ENCODE data around the gene TSHR. TPM values are rescaled to one million over a fixed set of nuclear protein-coding genes. Genes with fewer than 3 reads are reported as not detected.

Gene TSHR
- total RNA-seq, 1 donor from 2014 or later: not detected

- POLR2A ChIA-PET: no interaction called here
- CTCF ChIA-PET: no interaction called here
- TF ChIP-seq CTCF (IDR thresholded peaks at IDR 0.05): no peak
- no peak for ATAC-seq (ENCODE audit: low read depth)
- no peaks in the 10 kb centered on the region for H3K4me1 Mint-ChIP-seq
- no peak for DNase-seq
- intact Hi-C loops (cut with micrococcal nuclease): no loop called here
- H3K27me3 Mint-ChIP-seq: no peaks in the 10 kb centered on the region
- H3K9me3 Mint-ChIP-seq: peaks cover 4% of the 10 kb centered on the region
- H3K4me3 Mint-ChIP-seq: no peak overlapping the region
- H3K27ac Mint-ChIP-seq: no peak overlapping the region
- H3K36me3 Mint-ChIP-seq (ENCODE audit: low read depth): no peaks in the 10 kb centered on the region
Measured at GRCh38 chr14:81153187-81153586, 197.8 kb downstream of the TSHR start.

GRCh38 chr14:81157431-81157830 lies 202.0 kb downstream of the TSHR start:
- TF ChIP-seq CTCF (IDR thresholded peaks at IDR 0.05): no peak
- ChIA-PET POLR2A (no interaction called here), CTCF (no interaction called here)
- no peak overlapping the region for H3K4me3 Mint-ChIP-seq
- ATAC-seq (ENCODE audit: low read depth) (no peak), DNase-seq (no peak)
- H3K27ac Mint-ChIP-seq: no peak overlapping the region
- H3K27me3 Mint-ChIP-seq: no peaks in the 10 kb centered on the region
- intact Hi-C loops (cut with micrococcal nuclease): no loop called here
- H3K9me3 Mint-ChIP-seq: no peaks in the 10 kb centered on the region
- no peaks in the 10 kb centered on the region for H3K36me3 Mint-ChIP-seq (ENCODE audit: low read depth)
- no peaks in the 10 kb centered on the region for H3K4me1 Mint-ChIP-seq

- DNase-seq (no peak), ATAC-seq (ENCODE audit: low read depth) (no peak)
- H3K4me3 Mint-ChIP-seq: no peak overlapping the region
- CTCF ChIA-PET: no interaction called here
- H3K36me3 Mint-ChIP-seq (ENCODE audit: low read depth): no peaks in the 10 kb centered on the region
- no peak for TF ChIP-seq CTCF (IDR thresholded peaks at IDR 0.05)
- no peak overlapping the region for H3K27ac Mint-ChIP-seq
- intact Hi-C loops (cut with micrococcal nuclease): no loop called here
- H3K27me3 Mint-ChIP-seq: no peaks in the 10 kb centered on the region
- H3K9me3 Mint-ChIP-seq: peaks cover 2% of the 10 kb centered on the region
- POLR2A ChIA-PET: no interaction called here
- H3K4me1 Mint-ChIP-seq: peaks cover 6% of the 10 kb centered on the region
Measured at GRCh38 chr14:81161088-81161487, 205.7 kb downstream of the TSHR start.

- no peak overlapping the region for H3K27ac Mint-ChIP-seq
- no peak for TF ChIP-seq CTCF (IDR thresholded peaks at IDR 0.05)
- ATAC-seq (ENCODE audit: low read depth): no peak
- ChIA-PET CTCF (interaction anchor here (0.9 kb wide), 1 partner anchor 8 kb away, joined by 4 read pairs; no protein-coding TSS in a partner anchor), POLR2A (no interaction called here)
- no peaks in the 10 kb centered on the region for H3K36me3 Mint-ChIP-seq (ENCODE audit: low read depth)
- intact Hi-C loops (cut with micrococcal nuclease): no loop called here
- H3K4me3 Mint-ChIP-seq: no peak overlapping the region
- no peaks in the 10 kb centered on the region for H3K27me3 Mint-ChIP-seq
- H3K9me3 Mint-ChIP-seq: peaks cover 2% of the 10 kb centered on the region
- no peak for DNase-seq
- peaks cover 6% of the 10 kb centered on the region for H3K4me1 Mint-ChIP-seq
Measured at GRCh38 chr14:81161749-81162148, 206.3 kb downstream of the TSHR start.

GRCh38 chr14:81162941-81163340 lies 207.5 kb downstream of the TSHR start:
- peaks cover 6% of the 10 kb centered on the region for H3K4me1 Mint-ChIP-seq
- no peaks in the 10 kb centered on the region for H3K27me3 Mint-ChIP-seq
- no peak overlapping the region for H3K4me3 Mint-ChIP-seq
- ChIA-PET POLR2A (no interaction called here), CTCF (interaction anchor here (1.7 kb wide), 1 partner anchor 166 kb away, joined by 6 read pairs; no protein-coding TSS in a partner anchor)
- DNase-seq (no peak), ATAC-seq (ENCODE audit: low read depth) (peak; percentile 28)
- H3K36me3 Mint-ChIP-seq (ENCODE audit: low read depth): no peaks in the 10 kb centered on the region
- intact Hi-C loops (cut with micrococcal nuclease): no loop called here
- H3K9me3 Mint-ChIP-seq: peaks cover 2% of the 10 kb centered on the region
- no peak for TF ChIP-seq CTCF (IDR thresholded peaks at IDR 0.05)
- peak overlapping the region; percentile 4 for H3K27ac Mint-ChIP-seq
